Activated naive CD8-positive, alpha-beta T cell treated with anti-CD3 and anti-CD28 coated beads, Interleukin-2, amount 50 U/mL, for 16 hours (primary cell): ENCODE measurements around the gene FAS.

Source experiments
- DNase-seq: peaks from one replicate; pipeline ENCODE4 v3.0.0-alpha.2; 2020; ENCODE audit warnings: low read depth, low spot score

The FAS gene

GRCh38 chr10:88971221-88972061, 19.2 kb upstream of the FAS start:
- DNase-seq: no peak

GRCh38 chr10:88974012-88974411, 16.6 kb upstream of the FAS start:
- DNase-seq: no peak

DNA sequence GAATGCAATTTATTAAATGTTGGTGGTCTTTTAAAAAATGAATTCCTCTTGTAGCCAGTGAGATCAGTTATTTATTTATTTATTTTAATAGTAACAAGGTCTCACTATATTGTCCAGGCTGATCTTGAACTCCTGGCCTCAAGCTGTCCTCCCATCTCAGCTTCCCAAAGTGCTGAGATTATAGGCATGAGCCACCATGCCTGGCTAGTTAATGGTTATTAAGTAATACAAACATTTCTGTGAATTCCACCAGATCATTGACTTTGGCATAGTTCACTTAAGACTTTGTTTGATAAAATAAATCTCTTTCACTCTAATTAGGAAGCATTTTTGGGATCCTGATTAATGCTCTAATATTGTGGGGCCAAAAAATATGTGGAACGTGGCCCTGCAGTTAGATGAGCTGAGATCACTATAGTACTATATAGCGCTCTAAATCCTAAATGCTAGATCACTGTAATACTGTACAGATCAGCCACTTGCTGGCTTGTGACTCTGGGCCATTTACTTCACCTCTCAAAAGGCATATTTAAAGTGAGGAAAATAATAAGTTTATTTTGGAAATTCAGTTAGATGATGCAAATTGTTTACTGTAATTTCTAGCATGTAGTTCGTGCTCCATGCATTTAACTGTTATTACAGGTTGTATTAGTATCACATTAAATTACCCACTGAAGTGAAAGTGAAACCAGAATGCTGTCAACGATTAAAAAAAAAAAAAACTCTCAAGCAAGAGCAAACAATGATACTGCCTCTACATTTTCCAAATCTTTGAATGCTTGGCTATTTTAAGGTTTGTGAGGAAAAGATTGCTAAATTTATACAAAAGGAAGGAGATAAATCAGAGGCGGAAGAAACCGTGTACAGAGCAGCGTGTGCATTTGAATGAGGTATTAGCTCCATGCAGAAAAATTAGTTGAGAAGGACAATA, 15.9 kb upstream of the FAS start:
- no peak for DNase-seq

DNA sequence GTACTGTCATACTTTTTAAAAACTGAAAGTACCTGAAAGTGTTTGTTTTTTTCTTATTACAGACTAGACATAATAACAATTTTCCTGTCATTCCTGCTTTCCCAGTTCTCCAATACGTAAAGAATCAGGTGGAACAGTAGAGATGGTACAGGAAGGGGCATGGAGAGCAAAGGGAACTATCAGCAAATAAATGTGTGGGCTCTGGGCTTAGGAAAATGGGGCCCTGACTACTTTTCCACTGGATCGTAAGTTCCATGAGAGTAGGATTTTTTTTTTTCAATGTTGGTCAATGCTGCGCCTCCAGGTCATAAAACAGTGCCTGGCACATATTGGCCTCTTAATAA, 15.2 kb upstream of the FAS start:
- DNase-seq: no peak

- DNase-seq: no peak
These were observed 12.1 kb upstream of the FAS start for GRCh38 chr10:88978463-88978862.

DNA sequence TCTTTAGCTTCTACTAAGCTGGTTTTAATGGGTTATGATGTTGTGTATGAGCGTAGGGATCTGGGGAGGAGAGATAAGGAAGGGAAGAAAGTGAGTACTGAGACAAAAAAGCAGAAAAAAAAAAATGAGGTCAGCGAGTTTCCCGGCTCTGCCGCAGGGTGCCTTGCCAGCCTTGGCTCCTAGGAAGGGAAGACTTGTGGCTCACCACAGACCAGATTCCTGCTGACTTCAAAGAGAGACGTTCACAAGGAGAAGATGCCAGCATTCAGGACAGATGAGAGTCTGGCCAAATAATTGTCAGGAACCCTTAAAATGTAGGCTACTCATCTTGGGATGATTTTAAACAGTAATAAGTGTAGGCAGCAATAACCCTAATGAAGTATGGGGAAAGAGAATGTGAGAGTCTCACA, 11.4 kb upstream of the FAS start:
- no peak for DNase-seq

DNA sequence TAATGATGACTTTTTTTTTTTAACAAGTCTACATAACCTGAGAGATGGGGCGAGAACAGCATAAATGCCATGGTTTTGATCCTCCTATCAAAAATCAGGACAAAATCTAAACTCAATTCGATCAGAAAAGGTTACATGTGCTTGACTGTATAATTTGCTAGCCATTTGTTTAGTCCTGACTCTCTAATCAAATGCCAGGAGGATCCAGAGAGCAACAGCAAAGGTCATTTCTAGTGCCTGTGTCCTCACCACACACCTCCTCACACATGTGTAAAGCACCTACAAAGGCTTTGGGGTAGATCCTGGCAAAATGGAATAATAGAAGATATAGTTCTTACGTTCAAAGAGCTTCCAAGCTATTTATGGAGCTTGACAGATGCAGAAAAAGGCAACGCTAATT, 11.0 kb upstream of the FAS start:
- DNase-seq: no peak

DNA sequence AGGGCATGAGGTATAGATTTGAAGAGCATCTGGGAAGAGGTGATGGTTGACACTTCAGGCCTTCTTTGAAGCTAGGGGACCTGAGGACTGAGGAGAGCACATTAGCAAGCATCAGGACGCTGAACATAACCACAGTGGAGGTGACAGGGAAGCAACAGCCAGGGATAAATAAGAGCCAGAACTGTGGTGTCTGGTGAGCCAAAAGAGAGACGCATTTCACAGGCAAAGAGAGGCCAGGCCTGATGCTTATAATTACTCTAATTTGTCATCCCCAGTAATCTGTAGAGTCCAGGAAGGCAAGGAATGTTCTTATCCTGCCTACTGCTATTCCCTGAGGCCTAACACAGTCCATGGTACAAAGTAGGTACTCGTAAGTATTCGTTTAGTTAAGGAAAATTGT, 10.4 kb upstream of the FAS start:
- DNase-seq: no peak

DNA sequence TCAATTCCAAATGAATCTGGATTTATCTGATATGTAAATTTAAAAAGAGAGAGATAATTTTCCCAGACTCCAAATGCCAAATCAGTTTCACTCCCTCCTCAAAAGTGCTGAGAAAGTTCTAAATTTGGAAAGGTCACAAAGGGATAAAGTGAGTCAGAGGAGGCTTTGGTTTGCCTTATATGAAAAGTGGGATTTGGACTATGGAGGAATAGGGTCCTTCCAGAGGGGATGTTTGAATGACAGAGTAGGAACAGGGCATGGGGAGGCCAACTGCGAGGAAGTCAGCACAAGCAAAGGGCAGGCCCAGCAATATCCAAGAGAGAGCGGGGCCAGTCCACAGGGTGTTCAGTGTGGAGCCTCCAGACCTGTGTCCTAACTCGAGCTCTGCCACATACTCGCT, 9.8 kb upstream of the FAS start:
- DNase-seq: no peak

- no peak for DNase-seq
These were observed 9.2 kb upstream of the FAS start for GRCh38 chr10:88981435-88981834.

DNA sequence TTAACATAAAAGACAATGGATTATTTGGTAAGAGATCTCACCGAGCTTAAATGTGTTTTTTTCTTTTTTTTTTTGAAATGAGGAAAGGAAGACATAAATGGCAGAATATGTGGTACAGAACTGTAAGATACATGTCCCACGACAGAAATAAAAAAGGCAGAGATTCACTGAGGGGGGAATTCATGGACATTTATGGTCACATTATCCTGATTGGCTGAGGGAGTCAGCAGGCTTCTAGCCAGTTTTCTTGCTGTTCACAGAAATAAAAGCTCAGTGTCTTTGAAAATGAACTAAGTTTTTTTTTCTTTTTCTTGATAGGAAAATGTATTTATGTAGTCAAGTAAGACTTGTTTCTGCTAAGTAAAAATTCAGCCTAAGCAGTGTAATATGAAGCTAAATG, 8.2 kb upstream of the FAS start:
- no peak for DNase-seq

DNA sequence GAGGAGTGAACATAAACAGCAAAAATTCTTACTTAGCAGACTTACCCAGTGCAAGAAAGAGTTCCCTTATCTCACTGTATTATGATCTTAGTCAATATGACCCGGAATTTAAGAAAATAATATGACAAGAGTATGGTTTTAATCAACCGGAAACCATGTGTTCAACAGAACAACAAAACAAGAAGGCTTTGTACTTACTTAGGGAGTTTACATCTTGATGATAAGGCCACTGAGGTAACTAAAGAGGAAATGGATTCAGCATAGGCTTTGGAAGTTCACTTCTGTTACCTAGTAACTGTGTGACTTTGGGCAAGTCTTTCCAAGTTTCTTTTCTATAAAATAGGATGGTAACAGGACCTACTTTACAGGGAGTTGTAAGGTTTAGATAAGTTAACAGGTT, 7.4 kb upstream of the FAS start:
- DNase-seq: no peak

DNA sequence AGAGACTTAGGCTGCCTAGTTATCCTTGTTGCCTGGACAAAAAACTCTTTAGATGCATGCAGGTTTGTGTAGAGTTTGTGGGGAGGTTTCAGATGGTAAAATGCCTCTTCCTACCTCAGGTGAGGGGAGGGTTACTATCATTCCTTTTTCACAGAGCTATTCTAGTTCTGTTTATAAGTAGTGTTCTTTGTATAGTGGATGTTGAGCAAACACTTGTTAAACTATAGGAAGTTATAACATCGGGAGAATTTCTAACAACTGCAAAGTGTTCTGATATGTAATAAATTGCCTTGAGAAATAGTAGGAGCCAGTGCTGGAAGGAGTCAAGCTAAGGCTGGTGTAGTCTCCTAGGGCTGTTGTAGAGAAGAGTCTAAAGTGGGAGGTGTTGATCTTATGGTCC, 6.7 kb upstream of the FAS start:
- no peak for DNase-seq

- no peak for DNase-seq
These were observed 6.1 kb upstream of the FAS start for GRCh38 chr10:88984525-88984924.

GRCh38 chr10:88986549-88987242, 3.9 kb upstream of the FAS start:
- no peak for DNase-seq

DNA sequence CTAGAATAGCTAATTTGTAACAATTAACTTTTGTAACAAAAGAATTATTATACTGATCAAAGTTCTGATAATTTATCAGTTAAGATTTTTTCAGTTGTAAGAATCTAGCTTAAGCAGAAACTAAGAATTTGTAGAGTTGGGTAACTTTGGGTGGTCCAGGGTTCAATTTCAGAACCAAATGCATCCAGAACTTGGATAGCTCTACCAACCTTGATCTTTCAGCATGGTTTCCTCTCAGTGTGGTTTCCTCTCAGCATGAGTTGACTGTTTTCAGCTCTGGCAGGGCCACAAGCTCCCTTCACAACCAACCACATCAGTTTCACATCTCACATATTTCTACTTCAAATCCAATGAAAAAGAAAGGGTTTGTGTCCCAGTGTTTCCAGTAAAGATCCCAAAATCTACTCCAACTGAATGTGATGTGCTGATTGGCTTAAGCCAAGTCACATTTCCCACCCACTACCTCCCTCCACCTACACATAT, 3.3 kb upstream of the FAS start:
- no peak for DNase-seq

DNA sequence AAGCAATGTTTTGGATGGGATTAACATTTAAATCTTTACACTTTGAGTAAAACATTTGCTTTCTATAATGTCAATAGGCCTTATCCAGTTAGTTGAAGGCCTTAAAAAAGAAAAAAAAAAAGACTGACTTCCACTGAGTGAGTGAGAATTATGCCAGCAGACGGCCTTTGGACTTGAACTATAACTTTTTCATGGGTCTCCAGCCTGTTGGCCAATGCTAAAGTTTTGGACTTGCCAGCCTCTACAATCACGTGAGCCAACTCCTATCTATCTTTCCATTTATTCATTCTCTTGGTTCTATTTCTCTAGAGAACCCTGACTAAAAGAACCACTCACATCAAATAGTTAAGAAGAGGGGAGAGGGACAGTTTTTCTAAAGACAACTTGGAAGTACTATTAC, 2.8 kb upstream of the FAS start:
- DNase-seq: no peak

DNA sequence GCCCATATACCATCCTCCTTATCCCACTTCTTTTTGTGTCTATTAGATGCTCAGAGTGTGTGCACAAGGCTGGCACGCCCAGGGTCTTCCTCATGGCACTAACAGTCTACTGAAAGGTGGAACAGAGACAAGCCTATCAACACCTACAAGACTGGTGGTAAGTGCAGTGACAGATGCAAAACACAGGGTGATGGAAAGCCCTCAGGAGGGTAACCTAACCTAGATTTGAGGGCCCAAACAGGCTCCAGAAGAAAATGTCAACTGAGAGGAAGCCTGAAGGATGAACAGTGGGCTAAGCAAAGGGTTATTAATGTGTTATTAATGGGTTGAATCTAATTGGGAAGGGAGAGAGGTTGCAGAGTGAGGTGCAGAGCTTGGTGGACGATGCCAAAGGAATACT, 1.2 kb upstream of the FAS start:
- DNase-seq: no peak

- no peak for DNase-seq
These were observed 694 bp upstream of the FAS start for GRCh38 chr10:88989824-88990383.

DNA sequence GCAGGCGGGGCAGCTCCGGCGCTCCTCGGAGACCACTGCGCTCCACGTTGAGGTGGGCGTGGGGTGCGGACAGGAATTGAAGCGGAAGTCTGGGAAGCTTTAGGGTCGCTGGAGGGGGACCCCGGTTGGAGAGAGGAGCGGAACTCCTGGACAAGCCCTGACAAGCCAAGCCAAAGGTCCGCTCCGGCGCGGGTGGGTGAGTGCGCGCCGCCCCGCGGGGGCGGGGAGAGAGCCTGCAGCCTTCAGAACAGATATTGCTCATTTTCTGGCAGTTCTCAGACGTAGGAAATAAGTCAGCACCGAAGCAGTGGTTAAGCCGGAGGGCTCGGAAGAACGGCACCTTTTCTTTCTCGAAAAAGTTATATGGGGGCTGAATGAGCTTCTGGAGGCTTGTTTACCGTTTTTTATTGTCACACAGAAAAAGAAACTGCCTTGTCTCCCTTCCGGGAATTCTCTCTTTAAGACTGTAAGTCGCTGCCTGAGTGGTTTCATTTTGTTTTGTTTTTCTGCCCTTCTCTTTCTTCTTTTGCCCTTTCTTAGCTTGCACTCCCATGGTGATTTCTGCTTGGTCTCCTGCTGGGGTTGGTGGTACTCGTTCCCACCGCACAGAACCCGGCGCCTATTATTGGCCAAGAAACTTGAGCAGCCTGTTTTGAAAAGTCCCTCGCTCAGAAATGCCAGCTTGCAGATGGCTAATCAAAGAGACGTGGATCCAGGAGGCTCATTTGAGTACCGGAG, 732 bp downstream of the FAS start:
- peak; percentile 41 for DNase-seq

DNA sequence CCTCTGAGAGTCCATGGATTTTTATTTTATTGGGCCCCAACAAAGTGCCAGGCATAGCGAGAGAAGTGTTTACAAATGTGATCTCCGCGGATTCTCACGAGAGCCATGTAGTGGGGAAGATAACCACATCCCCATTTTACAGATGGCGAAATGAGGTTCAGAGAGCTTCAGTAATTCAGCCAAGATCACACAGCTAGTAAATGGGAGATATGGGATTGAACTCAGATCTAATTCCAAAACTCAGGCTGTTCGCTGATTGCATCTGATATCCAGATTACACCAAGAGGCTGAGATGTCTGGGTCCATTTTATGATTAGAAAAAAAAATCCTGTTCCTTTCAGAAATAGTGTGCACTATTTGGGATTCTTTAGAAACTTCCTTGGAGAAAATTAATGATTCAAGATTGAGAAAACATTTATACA, 1.3 kb downstream of the FAS start:
- DNase-seq: no peak
